Adrenal gland (tissue), 12 donors: ENCODE results near the gene SYT1. TPM values are rescaled to one million over a fixed set of nuclear protein-coding genes. Genes with fewer than 3 reads are reported as not detected.

Experiments used
- DNase-seq, 7 donors: peaks; one replicate each; pipeline ENCODE4 v3.0.0-alpha.2; 2019 to 2020
- H3K27ac ChIP-seq, 5 donors: fragments of 200-600 bp; sonication (generic) in 4 of 5; 1 replicate in 3 of 5; 2 replicates in 2 of 5; pipeline versions ENCODE4 v1.5.1 to v1.8.0; 2016 to 2020; ENCODE audit warnings: mild to moderate bottlenecking in 1 of 5
- H3K27me3 ChIP-seq: fragments of 200-600 bp; 2 replicates; pipeline ENCODE4 v1.8.0; 2021
- H3K36me3 ChIP-seq, 2 donors: fragments of 200-600 bp; replicated peaks in 1 of 2; 1 replicate in 1 of 2; 2 replicates in 1 of 2; pipeline versions ENCODE4 v1.5.1 to v1.8.0; 2018 to 2022
- H3K4me1 ChIP-seq, 2 donors: fragments of 200-600 bp; replicated peaks in 1 of 2; 1 replicate in 1 of 2; 2 replicates in 1 of 2; pipeline versions ENCODE4 v1.5.1 to v1.8.0; 2018 to 2021
- H3K4me3 ChIP-seq, 4 donors: fragments of 200-600 bp; sonication (generic) in 3 of 4; one replicate each; pipeline ENCODE4 v1.5.1; 2016 to 2018
- H3K9me3 ChIP-seq, 3 donors: fragments of 200-600 bp; sonication (generic) in 1 of 3; replicated peaks in 1 of 3; 1 replicate in 2 of 3; 2 replicates in 1 of 3; pipeline versions ENCODE4 v1.5.1 to v1.8.0; 2016 to 2021
- POLR2A ChIP-seq, 2 donors: fragments of 450-650 bp; IDR thresholded peaks; one replicate each; pipeline ENCODE4 v1.6.1; 2017; ENCODE audit warnings: antibody characterized with exemption in 2 of 2, mild to moderate bottlenecking in 2 of 2, moderate library complexity in 1 of 2
- WGBS, 4 donors: extraction: QIAGEN DNeasy Blood & Tissue Kit in 2 of 4; methylation state at CpG; one replicate each; pipeline versions ENCODE4 v1.1.5 to v1.1.7; 2013 to 2017; 5-methylcytosine and 5-hydroxymethylcytosine counted together
- intact Hi-C, 2 donors: fragments of 100-400 bp; cut with DNase I; formaldehyde crosslinking; loops; one replicate each; pipeline versions ENCODE4 v1.14.1 to v1.15.0; 2022 to 2023
- polyA plus RNA-seq, 3 donors: library from polyadenylated mRNA; stranded (reverse); fragments of 200-250 nt in 2 of 3; fragments of 350-450 nt in 1 of 3; fragmentation: Illumina TruSeq in 1 of 3; extraction: RNeasy Lipid Tissue Mini Kit (QIAGEN cat#74804) in 1 of 3; gene quantifications; one replicate each; pipeline ENCODE4 v1.2.3, GENCODE V29; 2013 to 2014
- total RNA-seq, 9 donors: library from RNA; depleted of rRNA in 4 of 9; stranded (reverse); fragments of >200 nt in 4 of 9; fragments of 120-200 nt in 1 of 9; fragmentation: NEBNext Ultra II Directional in 1 of 9; extraction: Animal tissue kit (Norgen Biotek cat#: 25700) in 1 of 9; gene quantifications; one replicate each; pipeline versions ENCODE4 v1.1.0 to v1.2.4, GENCODE V29; 2013 to 2023
- TF ChIP-seq, protein P1 (sequence below), 6 experiments: fragments of 450-650 bp in 4 of 6; fragments of 200-600 bp in 2 of 6; sonication (generic) in 1 of 6; IDR thresholded peaks; 1 replicate in 5 of 6; 2 replicates in 1 of 6; pipeline versions ENCODE4 v1.5.1 to v1.8.0; 2016 to 2021; ENCODE audit warnings: antibody characterized with exemption in 6 of 6, mild to moderate bottlenecking in 2 of 6, moderate library complexity in 1 of 6
- donor health status: healthy with polysubstance abuse.
- donor health status: Bipolar disorder and iron deficiency.
- donor health status: DM: yes; HTN: yes; CAD: no.
- donor health status: DM: no; HTN: no; CAD: no.
- donor health status: DM: no; HTN: no; CAD: no.
- donor health status: DM: yes; HTN: yes; CAD: no.

SYT1 gene
- total and polyA plus RNA-seq, 12 donors = 0.42 to 22.3 (median 4.6) TPM

DNA sequence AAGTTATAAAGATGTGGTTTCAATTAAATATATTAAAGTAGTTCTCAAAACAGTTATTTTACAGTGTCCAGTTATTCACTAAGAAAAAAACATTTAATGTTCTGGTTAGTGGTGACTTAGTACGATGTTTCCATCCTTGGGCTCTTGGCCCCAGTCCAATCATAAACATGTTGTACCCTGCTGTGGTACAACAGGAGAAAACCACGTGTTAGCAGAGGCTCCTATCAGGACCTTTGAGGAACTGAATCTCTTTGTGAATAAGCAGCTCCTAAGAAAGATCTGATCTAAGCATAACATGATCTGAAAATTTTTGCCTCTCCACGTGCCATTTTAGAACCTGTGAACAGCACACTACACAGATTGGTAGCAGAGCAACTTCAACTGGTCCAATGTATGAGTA, 234.0 kb downstream of the SYT1 start:
- no peaks in the 10 kb centered on the region for H3K9me3 ChIP-seq
- TF ChIP-seq, protein P1, sequence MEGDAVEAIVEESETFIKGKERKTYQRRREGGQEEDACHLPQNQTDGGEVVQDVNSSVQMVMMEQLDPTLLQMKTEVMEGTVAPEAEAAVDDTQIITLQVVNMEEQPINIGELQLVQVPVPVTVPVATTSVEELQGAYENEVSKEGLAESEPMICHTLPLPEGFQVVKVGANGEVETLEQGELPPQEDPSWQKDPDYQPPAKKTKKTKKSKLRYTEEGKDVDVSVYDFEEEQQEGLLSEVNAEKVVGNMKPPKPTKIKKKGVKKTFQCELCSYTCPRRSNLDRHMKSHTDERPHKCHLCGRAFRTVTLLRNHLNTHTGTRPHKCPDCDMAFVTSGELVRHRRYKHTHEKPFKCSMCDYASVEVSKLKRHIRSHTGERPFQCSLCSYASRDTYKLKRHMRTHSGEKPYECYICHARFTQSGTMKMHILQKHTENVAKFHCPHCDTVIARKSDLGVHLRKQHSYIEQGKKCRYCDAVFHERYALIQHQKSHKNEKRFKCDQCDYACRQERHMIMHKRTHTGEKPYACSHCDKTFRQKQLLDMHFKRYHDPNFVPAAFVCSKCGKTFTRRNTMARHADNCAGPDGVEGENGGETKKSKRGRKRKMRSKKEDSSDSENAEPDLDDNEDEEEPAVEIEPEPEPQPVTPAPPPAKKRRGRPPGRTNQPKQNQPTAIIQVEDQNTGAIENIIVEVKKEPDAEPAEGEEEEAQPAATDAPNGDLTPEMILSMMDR (IDR thresholded peaks at IDR 0.05) = no peak
- TF ChIP-seq POLR2A (IDR thresholded peaks at IDR 0.05) = no peak
- H3K4me3 ChIP-seq = no peak overlapping the region
- DNase-seq = no peak
- H3K27ac ChIP-seq = no peak overlapping the region
- intact Hi-C loops = no loop called here
- no peaks in the 10 kb centered on the region for H3K36me3 ChIP-seq
- WGBS, 4 donors = 32 to 50% (median 46%) methylated on average over 2 to 3 of the region's 3 CpGs
- H3K27me3 ChIP-seq = no peaks in the 10 kb centered on the region
- H3K4me1 ChIP-seq = no peaks in the 10 kb centered on the region

DNA sequence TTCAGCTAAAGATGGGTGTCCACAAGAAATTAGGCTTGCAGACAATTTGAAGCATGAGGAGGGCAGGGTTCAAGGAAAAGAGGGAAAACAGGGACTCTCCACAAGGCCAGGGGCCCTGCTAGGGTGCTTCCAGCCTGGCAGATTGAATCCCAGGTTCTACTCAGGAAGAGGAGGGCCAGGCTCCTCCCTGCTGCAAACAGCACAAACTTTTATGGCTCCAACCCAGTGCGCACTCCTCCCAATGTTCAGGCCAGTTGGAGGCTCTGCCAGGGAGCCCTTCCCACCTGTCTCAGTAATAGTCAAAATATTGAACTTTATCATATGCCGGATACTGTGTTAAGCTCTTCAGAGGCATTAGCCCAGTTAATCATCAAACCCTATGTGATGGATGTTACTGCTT, 244.4 kb downstream of the SYT1 start:
- no peak overlapping the region for H3K27ac ChIP-seq
- H3K4me3 ChIP-seq = no peak overlapping the region
- intact Hi-C loops = no loop called here
- WGBS, 4 donors = 89 to 100% (median 94%) methylated on average over 1 to 2 of the region's 2 CpGs
- no peak for DNase-seq
- no peak for TF ChIP-seq POLR2A (IDR thresholded peaks at IDR 0.05)
- TF ChIP-seq, protein P1 (IDR thresholded peaks at IDR 0.05) = no peak
- no peaks in the 10 kb centered on the region for H3K9me3 ChIP-seq
- H3K36me3 ChIP-seq = no peaks in the 10 kb centered on the region
- H3K4me1 ChIP-seq = no peaks in the 10 kb centered on the region
- H3K27me3 ChIP-seq = no peaks in the 10 kb centered on the region

DNA sequence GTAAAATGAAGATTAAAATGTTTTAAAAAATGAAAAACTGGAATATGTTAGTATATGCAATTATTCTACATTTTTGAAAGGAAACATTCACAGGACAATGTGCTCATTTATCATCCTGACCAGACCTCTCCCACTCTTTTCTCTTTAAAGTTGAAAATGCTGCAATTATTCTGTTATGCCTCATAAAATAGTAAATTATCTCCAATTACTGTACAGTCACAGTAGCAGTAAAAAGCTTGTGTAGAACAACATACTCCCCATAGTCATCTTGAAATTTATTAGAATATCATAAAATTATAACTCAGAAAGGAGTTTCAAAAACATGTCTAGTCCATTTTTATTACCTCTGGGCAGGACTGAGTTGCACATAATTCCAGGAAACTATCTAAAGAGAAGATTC, 250.3 kb downstream of the SYT1 start:
- no peaks in the 10 kb centered on the region for H3K9me3 ChIP-seq
- H3K4me1 ChIP-seq = no peaks in the 10 kb centered on the region
- H3K36me3 ChIP-seq = no peaks in the 10 kb centered on the region
- no peaks in the 10 kb centered on the region for H3K27me3 ChIP-seq
- intact Hi-C loops = no loop called here
- H3K4me3 ChIP-seq = no peak overlapping the region
- DNase-seq = no peak
- no peak overlapping the region for H3K27ac ChIP-seq
- TF ChIP-seq, protein P1 (IDR thresholded peaks at IDR 0.05) = no peak
- no peak for TF ChIP-seq POLR2A (IDR thresholded peaks at IDR 0.05)

DNA sequence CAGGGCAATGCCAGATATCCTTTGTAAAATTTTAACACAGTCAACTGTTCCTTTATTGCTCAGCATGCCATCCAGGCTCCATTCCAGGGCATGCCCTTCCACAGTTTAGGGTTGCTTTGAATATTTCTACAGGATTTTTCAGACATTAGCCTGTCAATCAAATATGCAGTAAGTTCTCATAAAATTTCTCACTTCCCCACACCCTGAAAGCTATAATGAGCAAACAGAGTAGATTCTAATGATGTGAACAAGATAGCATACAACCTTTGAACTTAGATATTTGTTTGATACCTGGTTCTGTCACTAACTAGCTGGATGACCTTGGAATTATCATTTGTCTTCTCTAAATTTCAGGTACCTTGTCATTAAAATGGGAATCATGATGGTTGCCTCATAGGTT, 251.2 kb downstream of the SYT1 start:
- H3K36me3 ChIP-seq = no peaks in the 10 kb centered on the region
- H3K9me3 ChIP-seq = no peaks in the 10 kb centered on the region
- H3K4me3 ChIP-seq = no peak overlapping the region
- no peaks in the 10 kb centered on the region for H3K4me1 ChIP-seq
- no peaks in the 10 kb centered on the region for H3K27me3 ChIP-seq
- DNase-seq = no peak
- intact Hi-C loops = no loop called here
- TF ChIP-seq, protein P1 (IDR thresholded peaks at IDR 0.05) = no peak
- no peak for TF ChIP-seq POLR2A (IDR thresholded peaks at IDR 0.05)
- H3K27ac ChIP-seq = no peak overlapping the region
